ENCODE data around the gene CTDSPL2.
"Not testable (repeated sequence)": the region's sequence is repeated elsewhere in the genome, so short reads cannot be mapped to it uniquely, and the experiment has no call there.

The CTDSPL2 gene

DNA sequence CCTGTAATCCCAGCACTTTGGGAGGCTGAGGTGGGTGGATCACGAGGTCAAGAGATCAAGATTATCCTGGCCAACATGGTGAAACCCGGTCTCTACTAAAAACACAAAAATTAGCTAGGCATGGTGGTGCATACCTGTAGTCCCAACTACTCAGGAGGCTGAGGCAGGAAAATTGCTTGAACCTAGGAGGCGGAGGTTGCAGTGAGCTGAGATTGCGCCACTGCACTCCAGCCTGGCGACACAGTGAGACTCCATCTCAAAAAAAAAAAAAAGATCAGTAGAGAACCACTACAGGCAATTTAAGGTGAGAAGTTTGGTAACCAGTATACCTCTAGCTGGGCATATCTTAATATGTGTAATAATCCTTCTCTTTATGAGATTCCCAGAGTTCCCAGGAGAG lies 117.3 kb downstream of the CTDSPL2 start:
- DNase-seq = not testable (repeated sequence)

DNA sequence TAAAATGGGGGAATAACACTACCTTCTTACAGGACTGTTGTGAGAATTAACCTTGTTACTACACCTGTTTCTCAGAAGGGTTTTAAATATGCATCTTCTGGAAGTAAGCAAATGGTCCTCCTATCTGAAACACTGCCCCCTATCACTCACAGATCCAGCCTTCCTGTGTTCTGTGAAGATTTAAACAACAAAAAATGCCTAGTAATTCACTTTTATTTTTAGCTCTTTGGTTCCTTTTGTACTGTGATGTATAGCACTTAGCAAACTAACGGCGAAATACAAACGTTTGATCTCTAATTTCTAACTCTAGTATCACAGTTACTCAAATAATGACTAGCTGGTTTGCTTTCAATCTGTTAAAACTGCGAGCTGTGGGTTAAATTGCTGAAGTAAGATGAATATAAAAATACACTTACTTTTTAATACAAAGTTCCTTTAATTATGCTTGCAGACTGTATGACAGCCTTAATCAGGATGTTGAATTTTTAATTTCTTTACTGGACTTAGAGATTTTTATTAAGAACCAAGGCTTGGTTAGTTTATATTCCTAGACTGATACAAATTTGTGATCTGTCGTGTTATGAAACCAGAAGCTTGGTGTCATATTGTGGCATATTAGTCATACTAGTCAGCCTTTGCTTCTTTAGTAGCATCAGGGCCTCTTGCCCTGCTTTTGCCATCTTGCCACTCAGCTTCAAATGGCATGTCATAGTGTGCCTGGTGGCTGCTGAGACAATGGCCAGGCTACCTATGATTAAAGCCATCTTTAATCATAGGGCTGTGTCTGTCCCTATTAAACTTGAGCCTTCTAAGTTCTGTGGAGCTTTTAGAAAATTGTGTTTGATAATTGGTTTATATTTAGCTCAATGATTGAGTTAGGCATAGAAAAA lies 118.7 kb downstream of the CTDSPL2 start:
- DNase-seq = no peak

- not testable (repeated sequence) for DNase-seq
Observed at GRCh38 chr15:44549152-44549551, 121.7 kb downstream of the CTDSPL2 start.

DNA sequence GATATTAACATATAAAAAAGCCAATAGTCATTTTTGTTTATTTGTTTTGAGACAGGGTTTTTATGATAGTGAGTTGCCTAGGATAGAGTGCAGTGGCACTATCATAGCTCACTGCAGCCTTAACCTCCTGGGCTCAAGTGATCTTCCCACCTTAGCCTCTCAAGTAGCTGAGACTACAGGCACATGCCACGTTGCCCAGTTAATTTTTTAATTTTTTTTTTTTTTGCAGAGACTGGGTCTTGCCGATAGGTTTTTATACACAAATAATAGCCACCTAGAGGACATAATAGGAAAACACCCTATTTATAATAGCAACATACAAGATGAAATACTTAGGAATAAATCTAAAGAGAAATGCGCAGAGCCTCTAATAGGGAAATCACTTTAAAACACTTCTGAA lies 122.8 kb downstream of the CTDSPL2 start:
- no peak for DNase-seq

DNA sequence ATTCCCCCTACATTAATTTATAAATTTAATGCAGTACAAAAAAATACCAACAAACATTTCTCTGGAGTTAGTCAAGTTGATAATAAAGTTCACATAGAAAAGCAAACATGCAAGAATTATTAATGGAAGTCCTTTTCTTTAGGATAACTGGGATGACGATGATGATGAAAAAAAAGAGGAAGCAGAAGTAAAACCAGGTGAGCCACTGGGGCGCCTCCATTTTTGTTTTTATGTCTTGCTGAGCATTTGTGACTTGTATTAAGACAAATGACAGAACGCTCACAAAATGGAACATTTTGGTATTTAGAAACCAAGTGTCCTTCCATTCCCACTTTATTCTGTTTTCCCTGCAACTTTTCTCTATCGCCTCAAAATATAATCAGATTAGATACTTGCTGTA lies 123.3 kb downstream of the CTDSPL2 start:
- no peak for DNase-seq

- no peak for DNase-seq
Observed at GRCh38 chr15:44554934-44555723, 127.7 kb downstream of the CTDSPL2 start.

DNA sequence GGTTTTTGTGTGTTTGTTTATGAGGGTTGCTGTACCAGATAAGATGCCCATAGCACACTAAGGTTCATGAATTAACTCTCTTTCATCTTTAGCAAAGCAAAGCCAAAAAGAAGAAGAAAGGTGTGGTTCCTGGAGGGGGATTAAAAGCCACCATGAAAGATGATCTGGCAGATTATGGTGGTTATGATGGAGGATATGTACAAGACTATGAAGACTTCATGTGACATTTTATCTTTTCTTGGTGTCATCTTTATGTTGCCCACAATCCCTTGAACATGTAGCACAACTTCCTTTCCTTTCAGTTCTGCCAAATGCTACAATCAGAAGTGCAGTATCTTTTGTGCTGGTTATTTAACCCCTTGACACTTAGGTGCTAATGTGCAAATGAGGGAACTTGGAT lies 133.5 kb downstream of the CTDSPL2 start:
- not testable (repeated sequence) for DNase-seq

DNA sequence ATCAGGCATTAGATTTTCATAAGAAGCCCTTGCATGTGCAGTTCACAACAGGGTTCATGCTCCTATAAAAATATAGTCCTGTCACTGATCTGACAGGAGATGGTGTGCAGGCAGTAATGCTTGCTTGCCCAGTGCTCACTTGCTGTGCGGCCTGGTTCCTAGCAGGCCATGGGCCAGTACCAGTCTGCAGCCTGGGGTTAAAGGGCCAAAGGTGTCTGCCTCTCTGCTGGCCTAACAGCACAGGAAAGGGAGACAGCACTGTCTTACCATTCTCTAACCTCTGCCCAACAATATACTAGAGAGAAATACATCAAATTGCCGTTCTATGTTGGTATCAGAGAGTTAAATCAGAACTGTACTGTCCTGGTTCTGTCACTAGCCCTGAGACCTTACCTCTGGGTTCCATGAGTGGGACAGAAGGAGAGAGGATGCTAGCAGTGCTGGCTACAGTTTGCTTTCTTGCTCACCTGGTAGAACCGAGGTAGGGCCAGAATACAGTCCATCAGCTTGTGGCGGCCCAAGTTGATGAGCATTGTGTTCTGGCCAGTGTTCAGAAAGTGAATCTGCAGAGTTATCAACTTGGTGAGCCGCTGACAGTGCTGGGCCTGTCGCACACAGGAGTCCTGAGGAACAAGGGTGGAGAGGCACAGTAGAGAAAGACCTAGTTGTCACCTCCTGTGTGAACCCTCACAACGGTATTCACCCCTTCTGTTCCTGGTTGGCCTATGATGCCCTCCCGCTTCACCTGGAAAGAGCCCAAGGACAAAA lies 138.1 kb downstream of the CTDSPL2 start:
- DNase-seq = no peak

DNA sequence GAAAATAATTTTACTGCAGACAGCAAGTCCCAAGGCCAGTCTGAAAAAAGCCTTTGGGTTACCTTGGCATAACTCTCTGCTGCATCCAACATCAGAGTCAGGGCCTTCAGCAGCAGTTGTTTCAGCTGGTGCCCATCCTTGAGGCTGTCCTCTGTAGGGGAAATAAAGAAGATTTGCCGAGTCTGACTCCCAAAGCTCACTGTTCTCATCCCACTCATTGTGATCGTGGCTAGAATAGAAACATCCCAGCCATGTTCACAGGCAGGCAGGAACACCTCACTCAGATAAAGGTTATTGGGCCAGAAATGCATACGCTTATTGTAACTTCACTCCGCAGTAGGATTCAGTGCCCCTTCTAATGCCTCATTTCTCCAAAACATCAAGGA lies 138.7 kb downstream of the CTDSPL2 start:
- no peak for DNase-seq

- no peak for DNase-seq
Observed at GRCh38 chr15:44568338-44568737, 140.9 kb downstream of the CTDSPL2 start.

DNA sequence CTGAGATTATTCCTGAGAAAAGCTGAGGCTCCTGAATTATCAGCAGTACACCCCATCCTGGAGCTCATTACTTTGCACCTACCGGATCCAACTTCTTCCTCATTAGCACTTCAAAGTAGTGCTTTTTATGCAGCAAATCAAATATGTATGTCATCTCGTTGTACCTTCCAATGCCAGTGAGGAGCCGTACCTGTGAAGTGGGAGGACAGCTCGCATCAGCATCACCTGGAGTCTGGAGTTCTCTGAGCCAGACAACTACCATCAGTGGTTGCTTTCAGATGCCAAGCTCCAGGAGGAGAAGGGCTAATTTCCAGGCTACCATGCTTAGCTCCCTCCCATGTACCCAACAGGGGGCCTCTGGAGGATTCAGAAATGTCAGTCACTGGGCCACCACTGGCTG lies 141.9 kb downstream of the CTDSPL2 start:
- DNase-seq = no peak

DNA sequence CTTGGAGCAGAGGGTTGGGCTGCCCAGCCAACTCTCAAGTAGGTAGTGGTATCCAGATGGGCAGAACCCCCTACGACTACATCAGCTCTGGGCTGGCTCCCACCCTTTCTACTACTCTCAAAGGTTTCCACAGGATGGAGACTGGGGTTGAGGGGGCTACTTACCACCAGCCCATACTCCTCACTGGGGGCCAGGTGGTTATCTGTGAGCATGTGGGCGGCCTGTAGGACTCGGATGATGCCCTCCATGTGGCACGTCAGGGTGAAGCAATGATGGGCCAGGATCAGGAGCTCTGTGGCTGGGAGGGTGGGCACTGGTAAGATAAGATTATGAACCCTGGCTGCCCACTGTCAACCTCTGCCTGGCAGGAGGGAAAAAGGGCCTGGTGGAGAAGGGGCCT lies 142.9 kb downstream of the CTDSPL2 start:
- no peak for DNase-seq

DNA sequence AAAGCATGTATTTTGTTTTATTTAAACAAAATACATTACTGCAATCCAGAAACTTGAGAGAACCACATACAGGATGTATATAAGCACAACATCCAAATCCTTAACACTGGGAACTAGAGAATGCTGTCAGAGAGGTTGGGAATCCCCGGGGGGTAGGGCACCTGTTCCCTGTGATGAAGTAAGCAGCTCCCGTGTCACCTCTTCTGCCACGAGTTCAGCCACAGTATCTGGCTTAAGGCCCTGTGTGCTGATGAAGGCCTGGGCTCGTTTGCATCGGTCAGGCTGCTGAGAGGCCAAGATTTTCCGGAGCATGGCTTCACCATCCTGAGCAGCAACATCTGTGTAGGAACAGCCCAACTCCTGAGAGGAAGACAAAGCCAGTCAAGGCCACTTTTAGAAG lies 146.0 kb downstream of the CTDSPL2 start:
- DNase-seq = no peak

- DNase-seq = no peak
Observed at GRCh38 chr15:44574734-44575133, 147.3 kb downstream of the CTDSPL2 start.

Measured in NCI-H1092 treated with DMSO at 0.1 percent for 48 hours (cell line).